Hepatocyte (in vitro differentiated cells): ENCODE measurements around the gene TUT1.

Source experiments
- CTCF ChIP-seq: fragments of 200-600 bp; sonication (generic); IDR thresholded peaks from 2 replicates; pipeline ENCODE4 v1.5.1; 2016; ENCODE audit warnings: antibody characterized with exemption, mild to moderate bottlenecking; ENCODE audit not compliant: poor library complexity
- EZH2phosphoT487 ChIP-seq: fragments of 200-600 bp; sonication (generic); IDR thresholded peaks from one replicate; pipeline ENCODE4 v1.6.1; 2018; ENCODE audit warnings: antibody characterized with exemption, mild to moderate bottlenecking, low read depth, moderate library complexity; ENCODE audit not compliant: unreplicated experiment, severe bottlenecking

- TF ChIP-seq CTCF (no peak), EZH2phosphoT487 (no peak)
Observed at GRCh38 chr11:62544581-62545436, 46.5 kb downstream of the TUT1 start.
